HL-60/S4 (cell line): ENCODE measurements around the gene DZIP3.
"Not testable (repeated sequence)": the region's sequence is repeated elsewhere in the genome, so short reads cannot be mapped to it uniquely, and the experiment has no call there.

ENCODE experiments used
- in situ Hi-C: fragments of 300-500 bp; cut with MboI; formaldehyde crosslinking; loops from 2 replicates; pipeline ENCODE4 v1.14.3; 2022; ENCODE audit warnings: low sequenced_read_pairs

The DZIP3 gene

DNA sequence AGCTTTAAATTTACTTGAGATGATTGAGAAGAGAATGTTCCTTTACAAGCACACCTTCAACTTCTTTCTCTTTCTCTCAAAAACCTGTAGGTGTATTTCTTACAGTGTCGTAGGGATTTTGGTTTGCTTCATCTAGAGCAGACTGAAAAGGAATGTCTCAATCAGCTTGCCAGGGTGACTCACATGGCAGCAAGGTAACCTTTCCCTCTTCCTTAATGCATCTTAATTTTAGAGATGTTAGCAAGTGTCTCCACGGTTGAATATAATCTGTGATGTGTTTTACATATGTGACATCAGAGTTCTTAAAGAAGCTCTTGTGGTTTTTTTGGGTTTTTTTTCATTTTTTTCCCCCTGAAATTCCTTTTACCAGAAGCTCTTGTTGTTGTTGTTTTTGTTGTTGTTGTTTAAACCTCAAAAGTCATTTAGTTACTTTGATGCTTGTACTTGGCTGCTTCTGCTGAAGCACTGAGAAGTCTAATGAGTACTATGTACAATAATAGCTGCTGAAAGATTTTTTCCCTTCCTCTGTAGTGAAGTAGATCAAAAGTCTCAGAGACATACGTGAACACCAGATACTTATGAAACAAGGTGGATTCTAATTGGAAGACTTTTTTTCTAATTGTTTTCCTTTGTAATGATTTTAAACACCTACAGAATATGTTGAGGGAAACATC is 84.6 kb downstream of the DZIP3 start:
- in situ Hi-C loops: loop anchor here (25.0 kb wide), 1 partner anchor 238 kb away; no protein-coding TSS in a partner anchor

DNA sequence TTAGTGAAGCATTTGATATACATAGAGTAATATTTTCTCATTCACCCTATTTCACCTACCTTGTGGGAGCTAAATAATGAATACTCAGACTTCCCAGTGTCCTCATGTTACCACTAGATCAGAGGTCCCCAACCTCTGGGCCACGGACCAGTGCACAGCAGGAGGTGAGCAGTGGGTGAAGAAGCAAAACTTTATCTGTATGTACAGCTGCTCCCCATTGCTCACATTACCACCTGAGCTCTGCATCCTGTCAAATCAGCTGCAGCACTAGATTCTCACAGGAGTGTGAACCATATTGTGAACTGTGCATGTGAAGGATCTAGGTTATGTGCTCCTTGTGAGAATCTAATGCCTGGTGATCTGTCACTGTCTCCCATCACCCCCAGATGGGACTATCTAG is 88.3 kb downstream of the DZIP3 start:
- in situ Hi-C loops: no loop called here

DNA sequence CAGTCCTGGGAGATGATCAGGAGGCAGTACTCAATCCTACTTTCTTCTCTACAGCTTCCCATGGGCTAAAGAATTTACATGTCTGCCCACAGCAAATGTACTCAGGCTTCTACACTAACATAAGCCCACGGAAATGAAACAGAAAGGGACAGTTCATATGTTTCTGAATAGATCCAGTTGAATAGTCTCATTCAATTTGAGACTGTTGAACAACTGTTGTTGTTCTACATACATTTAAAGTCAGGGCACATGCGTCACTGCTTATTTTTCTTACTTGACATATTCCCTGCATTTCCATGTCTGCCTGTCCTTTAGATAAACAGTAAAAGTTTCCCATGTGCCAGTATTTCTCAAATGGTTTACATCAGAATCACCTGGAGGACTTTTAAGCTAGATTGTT is 102.8 kb downstream of the DZIP3 start:
- in situ Hi-C loops: not testable (repeated sequence)

DNA sequence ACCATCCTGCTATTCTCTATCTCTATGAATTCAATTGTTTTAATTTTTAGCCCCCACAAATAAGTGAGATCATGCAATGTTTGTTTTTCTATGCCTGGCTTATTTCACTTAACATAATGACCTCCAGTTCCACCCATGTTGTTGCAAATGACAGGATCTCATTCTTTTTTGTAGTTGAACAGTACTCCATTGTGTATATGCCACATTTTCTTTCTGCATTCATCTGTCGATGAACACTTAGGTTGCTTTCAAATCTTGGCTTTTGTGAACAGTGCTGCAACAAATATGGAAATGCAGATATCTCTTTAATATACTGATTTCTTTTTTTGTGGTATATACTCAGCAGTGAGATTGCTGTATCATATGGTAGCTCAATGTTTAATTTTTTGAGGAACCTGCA is 108.9 kb downstream of the DZIP3 start:
- in situ Hi-C loops: no loop called here

DNA sequence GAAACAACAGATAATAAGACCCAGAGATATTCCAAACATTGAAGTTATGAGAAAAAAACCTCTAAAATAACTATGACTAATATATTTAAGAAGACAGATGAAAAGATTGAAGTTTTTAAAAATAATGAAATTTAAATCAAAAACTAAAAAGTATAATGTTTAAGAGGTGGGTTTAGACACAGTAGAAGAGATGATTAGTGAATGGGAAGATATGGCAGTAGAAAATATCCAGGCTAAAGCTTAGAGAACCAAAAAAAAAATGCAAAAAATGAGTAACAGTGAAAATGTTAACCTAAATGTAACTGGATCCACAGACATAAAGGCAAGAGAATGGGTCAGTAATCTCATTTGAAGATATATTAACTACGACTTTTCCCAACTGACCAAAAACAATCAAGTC is 115.5 kb downstream of the DZIP3 start:
- in situ Hi-C loops: no loop called here

DNA sequence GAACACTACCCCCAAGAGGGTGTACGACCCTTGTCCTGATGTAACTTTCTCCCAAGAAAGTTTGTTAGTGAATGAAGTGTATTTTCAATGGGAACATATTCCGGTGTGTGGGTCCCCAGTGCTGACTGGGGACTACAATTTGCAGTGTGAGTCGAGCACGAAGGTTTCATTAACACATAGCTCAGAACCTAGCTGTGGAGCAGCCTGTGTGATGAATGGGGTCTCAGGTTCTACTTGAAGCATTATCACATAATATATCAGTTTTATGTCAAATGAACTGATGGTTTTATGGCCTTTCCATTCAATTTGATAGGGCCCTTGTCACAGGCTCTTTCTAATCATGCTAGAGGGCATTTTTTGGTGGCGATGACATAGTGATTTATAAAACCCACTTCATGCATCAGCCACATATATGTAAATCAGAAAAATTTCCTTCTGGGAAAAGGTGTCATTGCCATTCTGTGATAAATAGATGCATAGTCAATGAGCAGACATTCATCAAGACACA is 123.5 kb downstream of the DZIP3 start:
- in situ Hi-C loops: no loop called here

DNA sequence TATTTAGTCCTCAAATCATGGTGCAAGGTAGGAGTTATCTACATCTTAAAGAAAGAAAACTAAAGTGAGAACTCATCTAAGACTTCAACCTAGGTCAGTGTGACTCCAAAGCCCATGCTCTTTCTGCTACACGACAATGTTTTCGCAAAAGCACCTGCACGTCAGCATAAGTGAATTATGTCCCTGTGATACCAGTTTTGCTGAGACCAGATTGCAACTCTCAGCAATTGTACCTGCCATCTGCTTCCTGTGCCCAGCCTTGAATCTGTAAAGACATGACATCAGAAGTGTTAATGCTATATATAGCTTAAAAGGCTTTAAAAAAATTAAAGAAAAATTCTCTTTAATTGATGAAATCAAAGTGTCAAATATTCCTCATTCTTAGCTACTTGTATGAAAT is 124.3 kb downstream of the DZIP3 start:
- in situ Hi-C loops: no loop called here

DNA sequence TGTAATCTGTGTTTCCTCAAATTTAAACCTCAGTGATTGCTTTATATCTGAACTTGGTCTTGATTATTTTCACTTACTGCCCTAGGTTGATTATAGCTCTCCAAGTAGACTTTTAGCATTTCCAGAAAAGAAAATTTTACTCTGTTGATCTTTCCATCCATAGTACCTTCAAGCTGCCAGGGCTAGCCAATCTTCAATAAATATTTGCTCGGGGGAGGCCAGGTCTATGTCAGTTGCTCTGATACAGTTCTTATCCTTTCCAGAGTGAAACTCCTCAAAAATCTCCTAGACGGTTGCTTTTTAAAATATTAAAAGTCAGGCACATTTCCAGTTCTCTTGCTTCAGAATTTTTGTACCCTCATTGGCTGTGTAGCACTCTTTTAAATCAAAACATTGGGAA is 128.9 kb downstream of the DZIP3 start:
- in situ Hi-C loops: no loop called here

DNA sequence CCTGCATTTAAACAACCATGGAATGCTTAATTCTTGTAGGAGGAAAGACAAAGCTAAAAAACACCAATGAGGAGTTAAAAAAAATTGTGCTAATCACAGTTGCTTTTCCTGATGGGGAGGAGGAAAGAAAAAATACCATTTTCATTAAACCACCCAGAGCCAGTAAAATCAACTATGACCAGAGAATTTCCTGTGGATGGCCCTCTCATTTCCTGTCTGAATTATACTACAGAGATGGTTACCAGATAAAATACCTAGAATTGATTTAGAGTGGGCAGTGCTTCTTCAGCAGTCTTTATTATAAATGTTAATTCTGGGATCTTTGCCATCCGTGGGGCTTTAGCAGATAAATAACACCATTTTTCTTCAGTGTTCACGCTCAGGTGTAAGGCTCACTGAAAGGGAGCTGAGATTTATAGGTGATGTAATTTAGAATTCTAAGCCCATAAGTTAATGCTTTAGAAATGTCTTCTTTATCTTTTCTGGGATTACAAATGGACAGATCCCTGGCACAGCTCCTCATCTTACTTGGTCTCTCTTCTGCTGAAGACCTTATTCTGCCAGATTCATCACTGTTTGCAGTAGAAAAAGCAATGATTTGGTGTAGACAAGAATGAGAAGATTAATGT is 129.8 kb downstream of the DZIP3 start:
- in situ Hi-C loops: no loop called here

DNA sequence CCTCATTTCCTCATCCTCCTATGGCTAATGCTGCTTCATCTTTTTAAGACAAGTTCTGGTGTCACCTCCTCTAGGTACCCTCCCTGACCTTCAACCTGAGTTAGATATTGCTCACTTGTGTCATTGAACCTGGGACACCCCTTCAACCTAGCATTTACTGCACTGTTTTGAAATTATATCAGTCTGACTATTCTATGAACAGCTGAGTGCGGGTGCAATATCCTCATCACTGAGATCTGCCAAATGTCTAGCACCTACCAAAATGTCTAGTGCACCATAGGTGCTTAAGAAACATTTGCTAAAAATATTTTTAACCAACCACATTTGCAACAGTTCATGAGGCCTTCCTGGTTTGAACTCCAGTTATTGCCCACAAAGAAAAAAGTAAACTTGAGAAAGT is 133.2 kb downstream of the DZIP3 start:
- in situ Hi-C loops: no loop called here

DNA sequence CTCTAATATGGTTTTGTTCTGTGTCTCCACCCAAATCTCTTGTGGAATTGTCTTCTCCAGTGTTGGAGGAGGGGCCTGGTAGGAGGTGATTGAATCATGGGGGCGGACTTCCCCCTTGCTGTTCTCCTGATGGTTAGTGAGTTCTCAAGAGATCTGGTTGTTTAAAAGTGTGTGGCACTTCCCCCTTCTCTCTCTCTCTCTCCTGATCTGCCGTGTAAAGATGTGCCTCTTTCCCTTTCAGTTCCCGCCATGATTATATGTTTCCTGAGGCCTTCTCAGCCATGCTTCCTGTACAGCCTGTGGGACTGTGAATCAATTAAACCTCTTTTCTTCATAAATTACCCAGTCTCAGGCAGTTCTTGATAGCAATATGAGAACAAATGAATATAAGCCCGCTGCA is 134.6 kb downstream of the DZIP3 start:
- in situ Hi-C loops: no loop called here

DNA sequence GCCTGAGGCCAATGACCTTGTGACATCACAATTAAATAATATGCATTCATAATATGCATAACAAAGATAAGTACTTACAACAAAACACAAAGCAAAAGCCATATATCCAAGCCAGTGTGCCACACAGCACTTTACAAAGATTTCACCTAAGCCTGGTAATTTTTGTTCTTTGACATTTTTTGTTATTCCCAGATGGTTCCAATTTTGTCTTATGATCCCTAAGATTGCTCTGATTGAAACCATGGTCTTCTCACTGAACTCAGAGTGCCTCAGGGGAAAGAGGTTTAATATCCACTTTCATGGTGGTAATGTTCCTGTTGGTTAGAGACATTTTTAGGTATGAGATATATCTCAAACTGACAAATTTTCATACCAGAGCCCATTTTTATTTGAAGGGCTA is 138.6 kb downstream of the DZIP3 start:
- in situ Hi-C loops: no loop called here

DNA sequence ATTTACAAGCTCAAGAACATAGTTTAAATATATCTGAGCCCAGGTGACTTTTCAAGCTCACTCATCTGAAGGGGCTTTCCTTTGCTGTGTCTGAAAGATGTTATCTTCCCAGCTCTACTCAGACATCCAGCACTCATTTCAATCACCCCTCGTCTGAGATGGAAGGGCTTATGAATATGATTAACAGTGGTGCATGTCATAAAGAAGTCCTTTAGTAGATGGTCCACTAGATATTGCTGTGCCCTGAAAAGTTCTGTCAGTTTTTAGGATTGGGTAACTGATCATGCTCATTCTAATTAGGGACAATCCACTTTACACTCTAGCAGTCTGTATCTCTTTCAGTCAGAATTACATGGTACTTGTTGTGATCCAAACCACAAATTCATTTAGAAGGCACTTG is 139.4 kb downstream of the DZIP3 start:
- in situ Hi-C loops: no loop called here

DNA sequence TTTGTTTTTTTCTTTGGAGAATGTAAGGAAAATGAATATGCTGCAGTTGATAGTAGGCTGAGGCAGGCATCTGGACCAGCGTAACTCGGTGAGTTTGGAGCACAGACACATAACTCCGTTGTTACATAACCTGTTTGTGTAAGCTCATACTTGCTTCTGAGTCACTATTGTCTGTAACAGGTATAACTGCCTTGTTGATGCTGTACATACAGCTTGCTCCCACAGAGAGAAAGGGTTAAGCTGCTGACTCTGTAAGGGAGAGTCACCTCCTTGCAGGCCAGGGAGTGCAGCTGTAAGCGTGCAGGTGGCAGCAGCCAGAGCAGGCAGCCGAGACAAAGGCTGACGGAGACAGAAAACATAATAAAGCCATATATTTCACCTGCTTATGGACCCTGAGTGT is 147.3 kb downstream of the DZIP3 start:
- in situ Hi-C loops: no loop called here

DNA sequence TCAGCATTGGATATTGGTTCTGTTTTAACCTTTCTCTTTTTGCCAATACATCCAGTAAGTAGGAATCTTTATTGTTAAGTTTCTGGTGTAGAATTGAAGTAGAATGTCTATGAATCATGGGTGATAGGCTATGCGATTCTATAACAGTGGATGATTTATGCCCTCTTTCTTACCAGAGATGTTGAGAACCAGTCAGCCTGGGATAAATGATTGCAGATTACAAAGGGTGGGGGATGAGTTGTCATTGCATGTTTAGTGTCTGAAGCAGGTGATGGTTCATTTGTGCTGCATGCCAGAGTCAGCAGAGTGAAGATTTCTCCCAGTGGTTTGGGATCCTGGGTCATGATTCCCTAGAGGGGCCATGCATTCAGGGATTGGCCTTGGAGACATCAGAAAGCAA is 153.4 kb downstream of the DZIP3 start:
- in situ Hi-C loops: no loop called here
